Endometrial microvascular endothelial cells (primary cell): ENCODE results near the gene MLLT6. TPM values are rescaled to one million over a fixed set of nuclear protein-coding genes. Genes with fewer than 3 reads are reported as not detected.

ENCODE experiments used
- in situ Hi-C: cut with HindIII; loops from 2 replicates; pipeline ENCODE4 v1.10.0; 2017; ENCODE audit warnings: low sequenced_read_pairs, low pct_unique_long_range_greater_than_20kb; ENCODE audit errors: inconsistent ontology term
- total RNA-seq: library from RNA; depleted of rRNA; stranded (reverse); fragments of >200 nt; gene quantifications from one replicate; pipeline ENCODE4 v1.2.3, GENCODE V29; 2015; ENCODE audit errors: inconsistent ontology term

MLLT6 gene
- total RNA-seq, result 28.8 TPM

DNA sequence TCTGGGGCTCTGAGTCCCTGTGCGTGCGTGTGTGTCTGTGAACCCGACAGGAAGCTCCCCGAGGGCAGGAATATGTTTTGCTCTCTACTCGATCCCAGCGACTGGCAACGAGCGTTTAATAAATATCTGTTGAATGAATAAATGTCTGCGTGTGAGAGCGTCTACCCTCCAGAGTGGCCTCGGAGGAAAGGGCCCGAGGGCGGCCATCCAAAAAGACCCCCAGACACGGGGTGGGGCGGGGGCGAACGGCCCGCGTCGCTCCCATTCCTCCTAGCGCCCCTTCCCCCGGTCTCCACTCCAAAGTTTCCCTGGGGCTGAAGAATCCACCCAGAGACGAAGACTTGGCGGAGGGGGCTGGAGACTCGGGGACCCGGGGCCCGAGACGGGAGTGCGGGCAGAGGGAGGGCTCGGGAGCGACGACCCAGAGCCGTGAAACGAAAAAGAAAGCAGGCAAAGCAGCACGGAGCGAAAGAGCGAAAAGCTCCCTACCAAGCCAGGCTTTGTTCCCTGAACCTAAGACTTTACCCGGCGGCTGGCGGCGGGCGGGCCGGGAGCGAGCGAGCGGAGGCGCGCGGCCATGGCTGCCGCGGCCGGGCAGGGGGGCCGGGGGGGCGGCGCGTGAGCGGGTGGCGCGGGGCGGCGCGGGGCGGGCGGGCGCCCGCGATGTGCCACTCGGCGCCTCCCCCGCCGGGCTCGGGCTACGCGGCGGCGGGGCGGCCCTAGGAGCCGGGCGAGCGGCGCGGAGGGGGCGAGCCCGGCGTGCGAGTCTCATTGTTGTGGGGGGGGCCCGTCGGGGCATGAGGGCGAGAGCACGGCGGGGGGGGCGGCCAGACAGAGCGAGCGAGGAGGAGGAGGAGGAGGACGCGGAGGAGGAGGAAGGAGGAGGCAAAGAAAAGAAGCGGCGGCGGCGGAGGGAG, at the start of gene MLLT6:
Gene MLLT6 (plus strand): TSS at position 668 of the 917 bp plus-strand sequence. CDS start 360 bp downstream, outside the sequence.
- in situ Hi-C loops, result no loop called here

DNA sequence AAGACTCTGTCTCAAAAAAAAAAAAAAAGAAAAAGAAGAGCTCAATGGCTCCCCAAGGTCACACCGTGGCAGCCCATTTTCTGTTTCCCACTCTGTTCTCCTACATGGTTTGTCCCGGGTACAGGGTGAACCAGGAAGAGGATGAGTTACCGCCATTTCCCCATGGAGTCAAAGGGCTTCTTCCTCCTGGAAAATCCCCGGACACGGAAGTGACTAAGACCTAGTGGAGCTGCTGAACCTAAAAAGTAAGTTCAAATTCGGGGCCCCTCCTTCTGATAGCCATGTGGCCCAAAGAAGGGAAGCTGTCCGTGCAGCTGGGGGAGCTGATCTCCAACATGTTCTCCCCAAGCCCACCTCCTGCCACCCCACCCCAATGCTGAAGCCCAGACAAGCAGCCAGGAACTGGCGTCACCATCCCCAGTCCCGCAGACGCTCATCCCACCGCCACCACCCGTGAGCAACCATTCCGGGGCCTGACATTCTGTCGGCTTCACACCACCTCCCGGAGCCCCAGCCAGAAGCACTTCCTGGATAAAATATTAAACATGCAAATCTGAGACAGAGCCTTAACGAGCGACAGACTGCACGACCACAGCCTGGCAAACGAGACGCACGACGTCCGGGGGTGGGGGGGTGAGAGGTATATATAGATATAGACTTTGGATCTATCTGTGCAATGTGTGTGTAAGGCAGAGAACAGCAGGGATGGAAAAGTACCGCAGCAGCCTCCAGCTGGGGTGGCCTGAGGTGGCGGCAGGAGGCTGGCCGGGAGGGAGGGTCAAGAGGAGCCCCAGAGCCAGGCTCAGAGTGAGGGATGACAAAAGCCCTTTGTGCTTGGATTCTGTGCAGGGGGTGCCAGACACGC, 47.9 kb upstream of the MLLT6 start:
- in situ Hi-C loops, result loop anchor here (25.0 kb wide), 1 partner anchor 145 kb away; no protein-coding TSS in a partner anchor

DNA sequence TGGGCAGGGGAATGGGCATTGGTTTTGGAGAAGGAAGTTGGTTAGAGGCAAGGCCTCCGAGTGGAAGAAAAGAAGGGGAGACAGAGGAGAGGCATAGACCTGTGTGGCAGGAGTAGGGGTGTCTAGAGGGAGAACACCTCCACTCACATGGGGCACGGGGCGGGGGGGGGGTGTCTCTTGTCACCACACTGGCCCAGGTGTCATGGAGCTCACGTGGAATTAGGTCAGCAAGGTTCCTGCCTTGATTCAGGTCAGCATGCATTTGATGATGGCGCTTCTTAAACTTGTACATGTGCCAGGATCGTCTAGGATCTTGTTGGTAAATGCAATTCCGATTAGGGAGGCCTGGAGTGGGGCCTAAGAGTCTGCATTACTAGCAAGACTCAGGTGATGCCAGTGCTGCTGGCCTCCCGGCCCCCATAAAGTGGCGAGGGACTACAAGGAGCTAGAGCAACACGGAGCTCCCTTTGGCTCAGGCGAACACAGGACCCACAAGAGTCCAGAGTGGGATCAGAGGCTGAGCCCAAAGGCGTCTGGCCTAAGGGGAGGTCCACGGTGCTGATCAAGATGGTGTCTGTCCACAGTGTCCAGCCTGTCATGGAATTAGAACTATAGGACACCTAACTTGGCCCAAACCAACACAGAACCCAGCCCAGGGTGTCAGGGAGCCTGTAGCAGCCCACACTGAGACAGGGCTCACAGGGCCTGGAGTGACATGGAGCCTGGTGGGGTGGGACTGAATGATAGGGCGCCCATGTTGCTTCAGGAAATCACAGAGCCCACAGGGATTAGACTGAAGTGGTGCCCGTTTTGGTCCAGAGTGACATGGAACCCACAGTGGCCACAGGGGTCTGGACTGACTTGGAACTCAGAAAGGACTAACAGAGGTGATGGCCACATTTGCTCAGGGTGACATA, 47.0 kb upstream of the MLLT6 start:
- in situ Hi-C loops, result loop anchor here (25.0 kb wide), 1 partner anchor 146 kb away; no protein-coding TSS in a partner anchor

DNA sequence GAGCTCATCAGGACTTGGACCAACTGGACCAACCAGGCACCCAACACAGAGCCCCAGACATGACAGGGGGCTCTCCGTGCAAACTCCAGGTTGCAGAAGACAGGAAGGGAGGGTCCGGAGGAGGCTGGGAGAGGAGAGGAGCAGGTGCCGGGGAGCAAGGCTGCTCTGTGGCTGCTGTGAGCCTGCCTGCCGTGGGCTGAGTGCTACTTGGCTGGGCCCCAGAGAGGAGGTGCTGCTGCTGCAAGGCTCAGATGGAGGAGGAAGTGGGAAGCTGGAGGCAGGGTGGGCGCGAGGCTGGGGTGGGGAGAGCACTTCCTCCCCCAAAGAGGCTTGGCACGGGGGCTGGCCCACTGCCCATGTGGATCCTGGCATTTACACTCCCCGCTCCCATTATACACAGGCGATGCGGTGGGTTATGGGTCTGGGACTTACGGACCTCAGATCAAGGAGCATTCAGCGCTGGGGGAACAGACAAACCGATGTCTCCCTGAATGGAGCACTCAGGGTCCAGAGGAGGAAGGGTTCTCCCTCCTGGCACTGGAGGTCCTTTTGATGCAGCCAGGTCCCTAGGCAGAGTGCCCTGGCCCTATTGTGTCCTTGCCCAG, 46.2 kb upstream of the MLLT6 start:
- in situ Hi-C loops, result loop anchor here (25.0 kb wide), 1 partner anchor 147 kb away; no protein-coding TSS in a partner anchor

DNA sequence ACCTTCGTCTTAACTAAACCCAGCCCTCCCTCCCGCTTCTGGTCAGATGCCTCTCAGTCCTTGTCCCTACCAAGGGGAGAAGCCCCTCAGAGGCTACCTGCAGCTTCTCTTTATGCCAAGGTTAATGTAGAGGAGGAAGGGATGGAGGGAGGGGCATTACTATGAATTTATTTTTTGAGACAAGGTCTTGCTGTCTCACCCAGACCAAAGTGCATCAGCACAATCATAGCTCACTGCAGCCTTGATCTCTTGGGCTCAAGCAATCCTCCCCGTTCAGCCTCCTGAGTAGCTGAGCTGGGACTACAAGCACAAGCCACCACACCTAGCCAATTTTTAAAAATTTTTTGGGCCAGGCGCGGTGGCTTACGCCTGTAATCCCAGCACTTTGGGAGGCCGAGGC, 45.7 kb upstream of the MLLT6 start:
- in situ Hi-C loops, result loop anchor here (25.0 kb wide), 1 partner anchor 147 kb away; no protein-coding TSS in a partner anchor

DNA sequence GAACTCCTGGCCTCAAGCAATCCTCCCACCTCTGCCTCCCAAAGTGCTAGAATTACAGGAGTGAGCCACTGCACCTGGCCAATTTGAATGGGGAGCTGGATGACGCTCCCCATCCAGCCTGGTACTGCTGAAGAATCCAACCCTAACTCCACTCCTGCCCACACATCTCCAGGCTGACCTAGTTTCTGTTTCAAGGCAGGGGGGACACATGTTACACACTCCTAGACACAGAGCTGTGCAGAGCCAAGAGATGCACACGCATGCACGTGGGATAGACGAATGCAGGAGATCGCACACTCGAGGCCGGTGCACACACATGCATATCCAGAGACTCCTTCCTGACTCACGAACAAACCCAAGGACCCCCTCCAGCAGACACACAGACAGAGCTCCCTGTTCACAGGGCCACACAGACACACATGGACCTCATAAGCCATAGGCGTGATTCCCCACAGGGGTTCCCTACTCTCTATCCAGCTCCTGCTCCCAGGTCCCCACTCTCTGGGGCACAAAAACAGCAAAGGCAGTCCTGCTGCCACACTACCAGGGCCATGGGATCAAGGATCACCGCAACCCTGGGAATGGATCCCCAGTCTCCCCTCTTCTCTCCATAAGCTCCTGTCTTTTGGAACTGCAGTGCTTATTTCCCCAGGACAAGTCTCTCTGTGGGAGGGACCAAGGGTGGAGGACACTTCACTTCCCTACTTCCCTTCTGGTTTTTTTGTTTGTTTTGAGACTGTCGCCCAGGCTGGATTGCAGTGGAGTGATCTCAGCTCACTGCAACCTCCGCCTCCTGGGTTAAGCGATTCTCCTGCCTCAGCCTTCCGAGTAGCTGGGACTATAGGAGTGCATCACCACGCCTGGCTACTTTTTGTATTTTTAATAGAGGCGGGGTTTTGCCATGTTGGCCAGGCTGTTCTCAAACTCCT, 44.7 kb upstream of the MLLT6 start:
- in situ Hi-C loops, result loop anchor here (25.0 kb wide), 1 partner anchor 148 kb away; no protein-coding TSS in a partner anchor

DNA sequence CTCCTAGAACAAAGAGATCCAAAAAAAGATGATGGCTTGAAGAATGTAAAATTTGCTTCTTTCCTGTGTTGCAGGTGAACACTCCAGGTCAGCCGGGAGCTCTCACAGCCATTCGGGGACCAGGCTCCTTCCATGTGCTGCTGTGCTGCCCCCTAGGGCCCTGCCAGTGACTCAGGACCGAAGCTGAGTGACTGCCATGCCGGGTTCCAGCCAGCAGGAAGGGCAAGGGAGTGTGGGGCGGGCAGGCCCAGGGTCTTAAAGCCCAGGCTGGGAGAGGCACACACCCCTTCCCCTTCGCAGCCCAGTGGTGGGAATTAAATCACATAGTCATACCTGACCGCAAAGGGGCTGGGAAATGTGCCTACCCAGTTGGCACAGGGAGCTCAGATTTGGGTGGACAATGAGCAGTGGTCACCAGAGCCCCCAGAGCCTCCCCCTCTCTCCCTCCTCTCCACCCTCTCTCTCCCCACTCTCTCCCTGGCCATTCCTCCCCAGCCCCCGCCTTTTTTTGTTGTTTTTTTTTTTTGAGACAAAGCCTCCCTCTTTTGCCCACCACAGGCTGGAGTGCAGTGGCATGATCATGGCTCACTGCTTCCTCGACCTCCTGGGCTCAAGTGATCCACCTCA, 41.8 kb upstream of the MLLT6 start:
- in situ Hi-C loops, result loop anchor here (25.0 kb wide), 1 partner anchor 151 kb away; no protein-coding TSS in a partner anchor

DNA sequence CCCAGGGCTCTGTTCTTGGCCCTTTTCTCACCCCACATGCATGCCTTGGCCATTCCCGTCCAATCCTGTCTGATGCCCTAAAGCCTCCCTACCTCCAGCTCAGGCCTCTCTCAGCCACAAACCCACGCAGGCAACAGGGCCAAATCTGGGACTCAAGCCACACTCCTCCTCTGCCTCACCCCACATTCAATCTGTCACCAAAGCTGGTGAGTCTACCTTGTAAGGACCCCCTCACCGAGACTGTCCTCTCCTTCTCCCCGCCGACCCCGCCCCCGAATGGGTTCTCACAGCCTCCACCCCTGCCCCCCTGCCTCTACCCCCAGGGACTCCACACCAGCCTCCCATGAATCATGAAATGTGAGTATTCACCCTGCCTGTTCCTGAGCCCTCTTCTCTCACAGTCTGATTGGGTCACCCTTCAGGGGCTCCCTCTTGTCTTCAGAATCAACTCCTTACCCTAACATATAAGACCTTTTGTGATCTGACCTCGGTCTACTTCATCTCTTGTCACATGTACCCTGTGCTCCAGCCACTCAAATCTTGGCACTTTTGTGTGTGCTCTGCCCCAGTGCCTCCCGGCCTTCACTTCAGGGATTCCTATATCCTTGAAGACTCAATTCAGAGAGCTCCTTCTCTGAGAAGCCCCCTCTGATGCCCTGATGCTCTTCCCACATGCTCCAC, 41.0 kb upstream of the MLLT6 start:
- in situ Hi-C loops, result loop anchor here (25.0 kb wide), 1 partner anchor 152 kb away; no protein-coding TSS in a partner anchor

DNA sequence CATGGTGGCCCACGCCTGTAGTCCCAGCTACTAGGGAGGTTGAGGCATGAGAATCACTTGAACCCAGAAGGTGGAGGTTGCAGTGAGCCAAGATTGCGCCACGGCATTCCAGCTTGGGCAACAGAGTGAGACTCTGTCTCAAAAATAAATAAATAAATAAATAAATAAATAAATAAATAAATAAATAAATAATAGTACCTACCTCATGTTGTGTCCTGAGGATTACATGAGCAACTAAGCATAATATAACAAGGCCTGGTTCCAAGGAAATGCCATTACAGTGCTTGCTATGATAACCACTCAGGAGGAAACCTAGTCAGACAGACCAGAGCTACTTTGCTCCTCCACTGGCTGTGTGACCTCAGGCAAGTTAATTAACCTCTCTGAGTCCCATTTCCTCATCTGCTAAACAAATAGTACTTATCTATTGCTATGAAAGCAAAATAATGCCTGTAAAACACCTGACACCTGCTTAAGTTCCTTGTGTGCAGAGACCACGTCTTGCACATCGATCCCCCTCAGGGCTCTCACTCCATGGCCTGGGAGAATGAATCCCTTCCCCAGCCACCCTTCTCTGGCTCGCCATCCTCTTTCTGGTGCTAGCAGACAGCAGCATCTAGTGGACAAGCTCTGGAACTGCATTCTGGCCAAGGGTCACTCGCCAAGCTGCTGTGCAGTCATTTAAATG, 37.8 kb upstream of the MLLT6 start:
- in situ Hi-C loops, result loop anchor here (25.0 kb wide), 1 partner anchor 155 kb away; no protein-coding TSS in a partner anchor

DNA sequence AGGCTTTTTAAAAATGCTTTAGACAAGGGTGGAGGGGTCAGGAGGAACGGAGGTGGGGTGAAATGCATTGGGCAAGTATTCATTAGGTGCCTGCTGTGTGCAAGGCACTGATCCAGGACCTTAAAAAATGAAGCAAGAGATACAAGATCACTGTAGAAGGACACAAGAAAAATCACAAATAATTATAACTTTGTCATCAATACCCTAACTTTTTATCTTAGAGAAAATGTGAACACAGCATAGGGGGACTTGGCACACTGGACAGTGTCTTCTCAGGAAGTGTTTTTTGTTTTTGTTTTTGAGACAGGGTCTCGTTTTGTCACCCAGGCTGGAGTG, 37.3 kb upstream of the MLLT6 start:
- in situ Hi-C loops, result loop anchor here (25.0 kb wide), 1 partner anchor 155 kb away; no protein-coding TSS in a partner anchor

DNA sequence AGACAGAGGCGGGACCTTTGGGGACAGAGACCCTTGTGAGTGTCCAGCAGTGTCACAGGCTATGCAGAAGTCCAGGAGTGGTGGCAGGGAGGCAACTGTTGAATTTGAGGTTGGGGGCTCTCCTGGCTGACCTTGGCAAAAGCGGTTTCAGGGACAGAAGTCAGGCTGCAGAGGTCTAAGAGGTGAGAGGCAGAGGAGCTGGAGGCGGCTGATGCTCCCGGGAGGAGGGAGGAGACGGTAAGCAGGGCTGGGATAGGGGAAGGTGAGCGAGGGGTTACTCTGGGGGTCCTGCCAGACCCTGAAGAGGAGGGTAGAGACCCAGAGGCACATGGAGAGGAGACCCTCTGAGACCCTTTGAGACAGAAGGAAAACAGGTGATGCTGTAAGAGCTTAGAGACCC, 35.6 kb upstream of the MLLT6 start:
- in situ Hi-C loops, result loop anchor here (25.0 kb wide), 1 partner anchor 157 kb away; no protein-coding TSS in a partner anchor

DNA sequence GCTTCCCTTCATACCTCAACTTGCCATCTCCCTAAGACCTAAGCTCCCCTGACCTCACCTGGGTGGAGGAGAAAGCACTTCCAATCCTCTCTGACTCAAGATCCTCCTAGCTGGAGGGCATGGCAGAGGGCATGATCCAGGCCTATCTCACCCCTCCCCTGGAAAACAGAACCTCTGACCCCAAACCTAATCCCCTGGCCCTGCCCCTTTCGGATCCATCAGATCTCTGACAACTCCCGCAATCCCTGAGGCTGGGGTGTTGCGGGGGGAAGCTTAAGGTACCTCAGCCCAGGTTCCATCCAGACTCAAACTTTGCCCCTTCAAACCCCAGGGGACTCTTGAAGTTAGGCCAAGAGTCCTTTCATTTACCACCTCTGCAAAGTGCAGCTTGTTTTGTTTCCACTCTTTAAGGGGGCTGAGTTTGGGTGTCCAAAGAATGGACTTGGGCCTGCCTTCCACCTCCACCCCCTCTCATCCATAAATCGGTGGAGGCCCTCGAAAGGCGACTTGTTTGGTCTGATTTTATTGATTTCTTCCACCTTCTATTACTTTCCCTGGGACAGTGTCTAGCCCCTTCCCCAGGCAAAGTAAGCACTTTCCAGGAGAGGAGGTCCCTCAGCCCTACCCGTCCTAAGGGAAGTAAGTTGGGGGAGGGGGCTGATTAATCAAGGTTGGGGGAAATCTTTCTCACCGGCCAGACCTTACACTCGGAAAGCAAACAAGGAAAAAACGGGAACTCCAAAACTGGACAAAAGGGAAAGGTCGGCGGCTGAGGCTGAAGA, 32.9 kb upstream of the MLLT6 start:
- in situ Hi-C loops, result loop anchor here (25.0 kb wide), 1 partner anchor 160 kb away; no protein-coding TSS in a partner anchor

DNA sequence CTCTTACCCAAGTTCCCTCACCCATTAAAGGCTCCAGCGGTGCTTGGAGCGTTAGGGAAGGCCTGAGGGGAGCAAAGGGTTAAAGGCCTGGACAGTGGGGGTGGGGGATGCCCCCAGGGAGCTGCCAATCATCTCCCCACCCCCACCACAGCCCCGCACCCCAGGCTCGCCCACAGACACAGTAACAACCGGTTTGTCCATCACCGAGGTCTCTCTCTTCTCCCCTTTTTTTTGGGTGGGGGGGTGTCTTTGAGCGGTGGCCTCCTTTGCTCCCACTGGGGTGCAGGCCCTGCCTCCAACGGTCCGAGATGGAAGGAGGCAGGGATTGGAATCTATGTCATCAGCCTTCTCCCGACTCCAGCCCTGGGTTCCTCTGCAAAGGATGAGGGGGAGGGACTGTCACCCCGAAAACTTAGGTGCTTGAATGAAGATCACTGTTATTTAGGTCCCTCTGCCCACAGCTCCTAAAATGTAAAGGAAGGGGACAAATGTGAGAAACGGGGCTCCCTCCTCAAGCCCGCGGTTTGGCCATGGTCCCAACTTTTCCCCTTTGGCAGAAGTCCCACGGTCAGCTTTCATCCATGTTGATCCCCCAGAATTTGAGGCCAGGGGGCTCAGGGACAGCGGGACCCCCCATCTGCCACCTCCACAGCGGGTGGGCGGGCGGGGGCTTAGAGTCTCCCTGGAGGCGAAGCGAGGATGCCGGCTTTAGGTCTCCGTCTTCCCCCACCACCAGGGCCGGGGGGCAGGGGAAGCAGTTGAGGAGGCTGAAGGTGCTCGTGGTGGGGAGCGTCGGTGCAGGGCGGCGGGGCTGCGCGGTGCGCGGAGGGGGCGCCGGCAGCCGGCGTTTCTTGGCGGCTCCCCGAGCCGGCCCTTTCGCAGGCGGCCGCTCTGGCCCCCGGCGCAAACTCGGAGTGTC, 32.0 kb upstream of the MLLT6 start:
- in situ Hi-C loops, result loop anchor here (25.0 kb wide), 1 partner anchor 161 kb away; no protein-coding TSS in a partner anchor

DNA sequence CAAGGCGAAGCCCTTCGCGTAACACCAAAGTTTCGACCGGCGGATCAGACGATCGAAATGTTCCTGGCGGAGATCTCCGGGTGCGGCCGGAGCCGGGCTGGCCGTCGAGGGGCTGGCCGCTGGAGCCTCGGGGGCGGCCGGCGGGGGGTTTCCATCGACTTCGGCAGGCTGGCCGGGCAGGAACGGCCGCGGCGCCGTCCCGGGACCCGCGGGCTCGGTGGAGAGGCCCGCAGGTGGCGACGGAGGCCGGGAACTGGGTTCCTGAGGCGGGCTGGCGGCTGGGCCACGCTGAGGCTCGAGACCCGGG, 31.4 kb upstream of the MLLT6 start:
- in situ Hi-C loops, result loop anchor here (25.0 kb wide), 1 partner anchor 161 kb away; no protein-coding TSS in a partner anchor
